Neural crest cell (in vitro differentiated cells): ENCODE data around the gene RNF220. TPM values are rescaled to one million over a fixed set of nuclear protein-coding genes. Genes with fewer than 3 reads are reported as not detected.

ENCODE experiments used
- DNase-seq: peaks from one replicate; pipeline ENCODE4 v3.0.0; 2021; ENCODE audit warnings: low read depth, mixed read lengths, low spot score
- H3K27ac Mint-ChIP-seq: one replicate; pipeline ENCODE4 v1.8.0; 2021; ENCODE audit warnings: mild to moderate bottlenecking, mixed read lengths; ENCODE audit not compliant: unreplicated experiment
- H3K27me3 Mint-ChIP-seq: 2 replicates; pipeline ENCODE4 v1.8.0; 2021; ENCODE audit warnings: low read depth, mild to moderate bottlenecking, mixed read lengths
- H3K36me3 Mint-ChIP-seq: 2 replicates; pipeline ENCODE4 v1.8.0; 2021; ENCODE audit warnings: low read depth, mild to moderate bottlenecking, mixed read lengths
- H3K4me1 Mint-ChIP-seq: 2 replicates; pipeline ENCODE4 v1.8.0; 2021; ENCODE audit warnings: mixed read lengths
- H3K4me3 Mint-ChIP-seq: one replicate; pipeline ENCODE4 v1.8.0; 2021; ENCODE audit warnings: mild to moderate bottlenecking, mixed read lengths
- H3K9me3 Mint-ChIP-seq: 2 replicates; pipeline ENCODE4 v1.8.0; 2021; ENCODE audit warnings: mixed read lengths
- long read RNA-seq: library from polyadenylated mRNA; unstranded; transcript quantifications from one replicate; pipeline ENCODE4 v2.0.0, GENCODE V29; 2020
- total RNA-seq: library from RNA; stranded (reverse); gene quantifications from 2 replicates; pipeline ENCODE4 v1.2.1, GENCODE V29; 2021
- TF ChIP-seq, protein P1 (sequence below): fragments of 200-600 bp; sonication (generic); conservative IDR thresholded peaks from 2 replicates; pipeline ENCODE4 v1.5.0; 2021; ENCODE audit warnings: antibody characterized with exemption, mild to moderate bottlenecking

The RNF220 gene
- 96.7 and 101 TPM in 2 replicates for total RNA-seq
- long read RNA-seq, partial matches to known transcripts = 1 of 5 reads
- long read RNA-seq, other reads (novel, unspliced or antisense) = 4 of 5 reads

DNA sequence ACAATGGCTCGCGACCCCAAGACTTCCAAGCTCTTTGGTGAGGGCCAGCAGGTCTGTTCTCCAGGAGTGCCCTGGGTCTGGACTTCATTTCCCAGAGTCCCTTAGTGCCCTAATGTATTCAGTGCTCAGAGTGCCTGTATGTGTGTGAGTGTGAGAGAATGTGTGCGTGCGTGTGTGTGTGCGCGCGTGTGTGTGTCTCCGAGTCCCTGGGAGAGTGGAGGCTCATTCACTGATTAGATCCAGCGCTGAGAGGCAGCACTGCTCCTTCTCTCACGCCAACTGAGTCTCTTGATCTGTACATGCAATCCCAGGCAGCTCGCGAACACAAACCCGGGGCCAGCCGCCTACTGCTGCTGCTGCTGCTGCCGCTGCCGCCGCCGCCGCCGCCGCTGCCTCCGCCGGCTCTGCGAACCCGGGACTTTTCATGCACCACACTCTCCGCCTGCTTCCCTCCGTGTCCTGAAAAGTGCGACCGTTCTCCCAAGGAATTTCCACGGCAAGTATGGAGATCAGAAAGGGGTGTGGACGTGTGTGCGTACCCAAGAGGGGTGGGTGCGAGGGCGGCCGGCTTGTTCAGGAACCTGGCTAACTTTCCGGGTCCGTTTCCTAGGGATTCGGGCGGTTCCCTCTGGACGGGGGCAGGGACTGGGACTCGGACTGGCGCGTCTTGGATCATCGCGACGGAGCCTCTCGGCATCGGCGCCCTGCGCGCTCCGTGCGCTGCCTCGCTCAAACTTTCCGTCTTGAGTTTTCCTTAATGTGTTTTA is at the start of gene RNF220:
Gene RNF220 (plus strand): TSS at position 225 of the 767 bp plus-strand sequence.
- no peaks in the 10 kb centered on the region for H3K36me3 Mint-ChIP-seq
- H3K4me1 Mint-ChIP-seq = peaks cover 27% of the 10 kb centered on the region
- H3K27ac Mint-ChIP-seq = peak within 1 kb of the TSS; percentile 93
- TF ChIP-seq, protein P1, sequence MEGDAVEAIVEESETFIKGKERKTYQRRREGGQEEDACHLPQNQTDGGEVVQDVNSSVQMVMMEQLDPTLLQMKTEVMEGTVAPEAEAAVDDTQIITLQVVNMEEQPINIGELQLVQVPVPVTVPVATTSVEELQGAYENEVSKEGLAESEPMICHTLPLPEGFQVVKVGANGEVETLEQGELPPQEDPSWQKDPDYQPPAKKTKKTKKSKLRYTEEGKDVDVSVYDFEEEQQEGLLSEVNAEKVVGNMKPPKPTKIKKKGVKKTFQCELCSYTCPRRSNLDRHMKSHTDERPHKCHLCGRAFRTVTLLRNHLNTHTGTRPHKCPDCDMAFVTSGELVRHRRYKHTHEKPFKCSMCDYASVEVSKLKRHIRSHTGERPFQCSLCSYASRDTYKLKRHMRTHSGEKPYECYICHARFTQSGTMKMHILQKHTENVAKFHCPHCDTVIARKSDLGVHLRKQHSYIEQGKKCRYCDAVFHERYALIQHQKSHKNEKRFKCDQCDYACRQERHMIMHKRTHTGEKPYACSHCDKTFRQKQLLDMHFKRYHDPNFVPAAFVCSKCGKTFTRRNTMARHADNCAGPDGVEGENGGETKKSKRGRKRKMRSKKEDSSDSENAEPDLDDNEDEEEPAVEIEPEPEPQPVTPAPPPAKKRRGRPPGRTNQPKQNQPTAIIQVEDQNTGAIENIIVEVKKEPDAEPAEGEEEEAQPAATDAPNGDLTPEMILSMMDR = no peak
- DNase-seq = peak; percentile 61
- H3K27me3 Mint-ChIP-seq = peaks cover 50% of the 10 kb centered on the region
- peak within 1 kb of the TSS; percentile 93 for H3K4me3 Mint-ChIP-seq
- H3K9me3 Mint-ChIP-seq = no peaks in the 10 kb centered on the region

DNA sequence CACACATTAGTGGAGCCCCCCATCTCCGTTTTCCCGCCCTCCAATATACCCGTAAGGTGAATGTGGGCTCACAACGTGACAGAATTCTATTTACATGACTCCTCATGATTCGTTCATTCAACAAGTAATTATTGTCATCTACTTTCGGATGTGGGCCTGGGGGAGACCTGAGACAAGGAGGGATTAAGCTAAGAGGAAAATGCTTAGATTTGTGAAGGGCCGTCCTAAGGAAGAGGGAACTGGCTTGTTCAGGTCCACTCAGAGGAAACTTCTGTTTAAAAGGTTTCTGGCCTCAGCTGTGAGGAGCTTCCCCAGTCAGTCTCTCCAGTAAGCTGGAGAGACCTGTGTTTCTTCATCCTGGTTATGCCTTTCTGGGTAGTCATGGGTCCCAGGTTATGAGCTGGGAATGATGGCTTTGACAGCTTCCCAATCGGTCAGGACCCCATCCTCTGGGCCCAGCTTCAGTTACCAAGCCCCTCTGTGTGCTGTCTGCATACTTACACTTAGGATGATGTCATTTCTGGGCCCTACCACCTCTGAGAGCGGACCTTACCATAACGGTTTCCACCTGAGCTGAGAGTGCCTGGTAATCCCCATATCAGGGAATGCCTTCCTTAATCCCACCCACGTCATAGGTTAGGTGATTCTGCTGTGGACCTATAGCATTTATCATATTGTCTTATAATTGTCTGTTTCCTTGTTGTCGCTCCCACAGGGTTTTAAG is 49.3 kb upstream of the RNF220 start:
- DNase-seq = no peak

DNA sequence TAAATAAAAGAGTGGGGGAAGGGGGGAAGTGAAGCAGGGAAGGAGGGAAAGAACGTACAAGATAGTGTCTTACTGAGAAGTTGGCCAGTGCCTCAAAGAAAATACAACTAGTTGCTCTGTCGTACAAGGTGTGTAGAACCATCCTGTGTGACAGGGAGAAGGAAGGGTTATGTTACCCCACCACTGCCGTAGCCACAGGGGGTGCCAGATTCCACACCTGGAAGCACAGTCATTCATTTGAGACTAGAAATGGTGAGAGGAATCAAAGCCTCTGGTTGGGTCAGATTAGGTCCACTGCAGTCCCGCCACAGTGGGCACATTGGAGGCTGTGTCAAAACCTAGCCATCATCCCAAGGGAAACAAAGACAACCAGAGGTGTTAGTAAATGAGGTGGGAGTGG is 47.3 kb upstream of the RNF220 start:
- Mint-ChIP-seq H3K9me3 (no peaks in the 10 kb centered on the region), H3K4me3 (no peak overlapping the region), H3K27me3 (no peaks in the 10 kb centered on the region), H3K36me3 (no peaks in the 10 kb centered on the region), H3K27ac (no peak overlapping the region), H3K4me1 (peaks cover 31% of the 10 kb centered on the region)
- TF ChIP-seq, protein P1 = no peak
- no peak for DNase-seq

More for the DNA sequence above, 49.3 kb upstream of the RNF220 start:
- H3K27me3 Mint-ChIP-seq = no peaks in the 10 kb centered on the region
- H3K36me3 Mint-ChIP-seq = no peaks in the 10 kb centered on the region
- TF ChIP-seq, protein P1 = no peak
- H3K27ac Mint-ChIP-seq = peak overlapping the region; percentile 86
- H3K9me3 Mint-ChIP-seq = no peaks in the 10 kb centered on the region
- H3K4me3 Mint-ChIP-seq = peak overlapping the region; percentile 94
- peaks cover 44% of the 10 kb centered on the region for H3K4me1 Mint-ChIP-seq

DNA sequence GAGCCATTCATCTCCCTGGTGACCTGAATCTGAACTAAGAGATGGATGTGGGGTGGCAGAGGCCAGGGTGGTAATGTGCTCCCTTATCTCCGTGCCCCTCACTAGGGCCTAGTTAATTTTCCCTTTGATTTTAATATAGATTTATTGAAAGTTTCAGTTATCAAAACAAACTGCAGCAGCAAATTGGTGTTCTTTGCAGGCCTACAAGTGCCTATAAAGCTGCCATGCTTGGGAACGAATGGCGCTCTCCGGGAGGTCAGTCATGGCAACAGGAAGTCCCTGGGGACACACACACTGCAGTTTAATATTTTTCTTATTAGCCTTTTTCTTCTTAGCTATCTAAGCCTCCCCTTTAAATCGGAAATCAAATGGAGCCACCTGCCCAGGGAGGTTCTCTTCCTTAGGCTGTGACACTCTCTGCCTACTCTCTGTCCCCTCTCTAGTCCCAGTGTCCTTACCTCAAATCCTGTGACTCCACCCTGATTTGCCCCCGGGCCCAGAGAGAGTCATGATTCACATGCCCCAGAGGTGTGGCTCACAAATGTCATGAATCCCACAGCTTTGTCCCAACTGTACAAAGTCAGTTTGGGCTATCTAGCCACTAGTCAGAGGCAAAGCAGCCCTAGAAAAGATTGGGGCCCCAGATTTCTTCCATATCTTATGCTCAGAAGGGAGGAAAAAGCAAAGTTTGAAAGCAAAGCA is 45.7 kb upstream of the RNF220 start:
- H3K4me1 Mint-ChIP-seq = peaks cover 14% of the 10 kb centered on the region
- no peak overlapping the region for H3K27ac Mint-ChIP-seq
- TF ChIP-seq, protein P1 = no peak
- no peak overlapping the region for H3K4me3 Mint-ChIP-seq
- H3K27me3 Mint-ChIP-seq = no peaks in the 10 kb centered on the region
- H3K36me3 Mint-ChIP-seq = no peaks in the 10 kb centered on the region
- no peak for DNase-seq
- no peaks in the 10 kb centered on the region for H3K9me3 Mint-ChIP-seq

DNA sequence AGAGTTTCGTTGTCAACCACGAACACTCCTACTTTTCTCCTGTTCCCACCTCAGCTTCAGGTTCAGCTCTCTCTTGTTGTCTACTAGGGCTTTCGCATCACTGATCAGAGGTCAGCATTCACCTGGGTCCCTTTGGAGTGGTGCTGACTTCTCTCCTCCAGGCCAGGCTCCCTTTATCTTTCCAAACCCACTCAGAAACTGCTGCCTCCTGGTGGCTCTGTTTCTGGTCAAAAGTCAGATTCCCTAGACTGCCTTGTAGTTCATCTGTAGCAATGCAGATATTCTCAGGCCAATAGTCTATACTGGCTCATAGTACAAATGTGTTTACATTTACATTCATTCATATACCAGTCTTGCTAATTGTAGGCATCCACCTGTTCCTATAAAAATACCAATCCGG is 43.6 kb upstream of the RNF220 start:
- H3K27ac Mint-ChIP-seq = no peak overlapping the region

More for the DNA sequence above, 43.6 kb upstream of the RNF220 start:
- Mint-ChIP-seq H3K4me1 (peaks cover under 1% of the 10 kb centered on the region), H3K4me3 (no peak overlapping the region), H3K9me3 (no peaks in the 10 kb centered on the region), H3K36me3 (no peaks in the 10 kb centered on the region), H3K27me3 (no peaks in the 10 kb centered on the region)
- no peak for DNase-seq
- TF ChIP-seq, protein P1 = peak; percentile 2
